Gastroesophageal sphincter (tissue), 3 donors: ENCODE measurements around the gene ROCK2.

Source experiments
- POLR2A ChIP-seq, 2 donors: fragments of 450-650 bp; IDR thresholded peaks; one replicate each; pipeline ENCODE4 v1.6.1; 2017; ENCODE audit warnings: antibody characterized with exemption in 2 of 2, mild to moderate bottlenecking in 2 of 2, moderate library complexity in 1 of 2
- TF ChIP-seq, protein P1 (sequence below), 4 experiments: fragments of 200-600 bp in 2 of 4; fragments of 450-650 bp in 2 of 4; sonication (generic) in 1 of 4; IDR thresholded peaks; one replicate each; pipeline ENCODE4 v1.5.1; 2017 to 2019; ENCODE audit warnings: antibody characterized with exemption in 4 of 4, mild to moderate bottlenecking in 2 of 4, moderate library complexity in 2 of 4

DNA sequence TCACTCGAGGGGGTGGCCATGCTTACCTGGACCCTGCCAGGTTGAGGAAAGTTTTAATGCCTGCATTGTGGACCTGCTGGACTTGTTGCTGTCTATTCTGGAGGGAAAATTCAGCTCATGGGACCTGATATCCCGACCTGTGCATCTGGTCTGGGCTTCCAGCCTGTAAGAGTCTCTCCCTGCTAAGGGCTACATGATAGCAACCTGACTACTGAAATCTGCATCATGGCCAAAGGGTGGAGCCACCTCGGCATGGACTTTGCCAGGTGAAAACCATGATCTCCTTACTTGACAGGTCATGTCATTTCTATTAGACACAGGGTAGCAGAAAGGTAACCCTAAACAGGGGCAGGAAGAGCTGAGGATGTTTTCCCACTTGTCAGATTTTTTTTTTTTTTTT is 202.1 kb downstream of the ROCK2 start:
- TF ChIP-seq, protein P1, sequence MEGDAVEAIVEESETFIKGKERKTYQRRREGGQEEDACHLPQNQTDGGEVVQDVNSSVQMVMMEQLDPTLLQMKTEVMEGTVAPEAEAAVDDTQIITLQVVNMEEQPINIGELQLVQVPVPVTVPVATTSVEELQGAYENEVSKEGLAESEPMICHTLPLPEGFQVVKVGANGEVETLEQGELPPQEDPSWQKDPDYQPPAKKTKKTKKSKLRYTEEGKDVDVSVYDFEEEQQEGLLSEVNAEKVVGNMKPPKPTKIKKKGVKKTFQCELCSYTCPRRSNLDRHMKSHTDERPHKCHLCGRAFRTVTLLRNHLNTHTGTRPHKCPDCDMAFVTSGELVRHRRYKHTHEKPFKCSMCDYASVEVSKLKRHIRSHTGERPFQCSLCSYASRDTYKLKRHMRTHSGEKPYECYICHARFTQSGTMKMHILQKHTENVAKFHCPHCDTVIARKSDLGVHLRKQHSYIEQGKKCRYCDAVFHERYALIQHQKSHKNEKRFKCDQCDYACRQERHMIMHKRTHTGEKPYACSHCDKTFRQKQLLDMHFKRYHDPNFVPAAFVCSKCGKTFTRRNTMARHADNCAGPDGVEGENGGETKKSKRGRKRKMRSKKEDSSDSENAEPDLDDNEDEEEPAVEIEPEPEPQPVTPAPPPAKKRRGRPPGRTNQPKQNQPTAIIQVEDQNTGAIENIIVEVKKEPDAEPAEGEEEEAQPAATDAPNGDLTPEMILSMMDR (IDR thresholded peaks at IDR 0.05): no peak
- TF ChIP-seq POLR2A (IDR thresholded peaks at IDR 0.05): no peak
